GM21723 (cell line): ENCODE measurements around the gene HSF5.

Experiments
- ATAC-seq: cut with Tn5 transposase; IDR thresholded peaks from one replicate; pipeline ENCODE4 v1.9.1; 2021; ENCODE audit warnings: mild to moderate bottlenecking, moderate library complexity; ENCODE audit not compliant: unreplicated experiment

The HSF5 gene

GRCh38 chr17:58373003-58373402 lies 115.2 kb downstream of the HSF5 start:
- no peak for ATAC-seq

- ATAC-seq = no peak
These were observed 116.8 kb downstream of the HSF5 start for GRCh38 chr17:58371300-58371950.

GRCh38 chr17:58370716-58371115 lies 117.5 kb downstream of the HSF5 start:
- no peak for ATAC-seq

GRCh38 chr17:58370309-58370708 lies 117.9 kb downstream of the HSF5 start:
- no peak for ATAC-seq
